Cardiac fibroblast (primary cell): ENCODE data around the gene STX16.

Experiments
- DNase-seq, 2 donors: peaks; one replicate each; pipeline versions ENCODE4 v3.0.0 to v3.0.0-alpha.2; 2010; ENCODE audit warnings: low read depth in 2 of 2
- H3K4me3 ChIP-seq, 2 donors: replicated peaks in 1 of 2; 1 replicate in 1 of 2; 2 replicates in 1 of 2; pipeline ENCODE4 v1.5.1; 2011; ENCODE audit warnings: low read depth in 2 of 2, low read length in 2 of 2, mild to moderate bottlenecking in 2 of 2, moderate library complexity in 1 of 2
- TF ChIP-seq, protein P1 (sequence below): IDR thresholded peaks from one replicate; pipeline ENCODE4 v1.5.1; 2011; ENCODE audit warnings: low read depth, mild to moderate bottlenecking, low read length, inconsistent platforms

Gene STX16

GRCh38 chr20:58707770-58708169 lies 56.7 kb downstream of the STX16 start:
- no peak for DNase-seq
- TF ChIP-seq, protein P1, sequence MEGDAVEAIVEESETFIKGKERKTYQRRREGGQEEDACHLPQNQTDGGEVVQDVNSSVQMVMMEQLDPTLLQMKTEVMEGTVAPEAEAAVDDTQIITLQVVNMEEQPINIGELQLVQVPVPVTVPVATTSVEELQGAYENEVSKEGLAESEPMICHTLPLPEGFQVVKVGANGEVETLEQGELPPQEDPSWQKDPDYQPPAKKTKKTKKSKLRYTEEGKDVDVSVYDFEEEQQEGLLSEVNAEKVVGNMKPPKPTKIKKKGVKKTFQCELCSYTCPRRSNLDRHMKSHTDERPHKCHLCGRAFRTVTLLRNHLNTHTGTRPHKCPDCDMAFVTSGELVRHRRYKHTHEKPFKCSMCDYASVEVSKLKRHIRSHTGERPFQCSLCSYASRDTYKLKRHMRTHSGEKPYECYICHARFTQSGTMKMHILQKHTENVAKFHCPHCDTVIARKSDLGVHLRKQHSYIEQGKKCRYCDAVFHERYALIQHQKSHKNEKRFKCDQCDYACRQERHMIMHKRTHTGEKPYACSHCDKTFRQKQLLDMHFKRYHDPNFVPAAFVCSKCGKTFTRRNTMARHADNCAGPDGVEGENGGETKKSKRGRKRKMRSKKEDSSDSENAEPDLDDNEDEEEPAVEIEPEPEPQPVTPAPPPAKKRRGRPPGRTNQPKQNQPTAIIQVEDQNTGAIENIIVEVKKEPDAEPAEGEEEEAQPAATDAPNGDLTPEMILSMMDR, result no peak
- no peak overlapping the region for H3K4me3 ChIP-seq

DNA sequence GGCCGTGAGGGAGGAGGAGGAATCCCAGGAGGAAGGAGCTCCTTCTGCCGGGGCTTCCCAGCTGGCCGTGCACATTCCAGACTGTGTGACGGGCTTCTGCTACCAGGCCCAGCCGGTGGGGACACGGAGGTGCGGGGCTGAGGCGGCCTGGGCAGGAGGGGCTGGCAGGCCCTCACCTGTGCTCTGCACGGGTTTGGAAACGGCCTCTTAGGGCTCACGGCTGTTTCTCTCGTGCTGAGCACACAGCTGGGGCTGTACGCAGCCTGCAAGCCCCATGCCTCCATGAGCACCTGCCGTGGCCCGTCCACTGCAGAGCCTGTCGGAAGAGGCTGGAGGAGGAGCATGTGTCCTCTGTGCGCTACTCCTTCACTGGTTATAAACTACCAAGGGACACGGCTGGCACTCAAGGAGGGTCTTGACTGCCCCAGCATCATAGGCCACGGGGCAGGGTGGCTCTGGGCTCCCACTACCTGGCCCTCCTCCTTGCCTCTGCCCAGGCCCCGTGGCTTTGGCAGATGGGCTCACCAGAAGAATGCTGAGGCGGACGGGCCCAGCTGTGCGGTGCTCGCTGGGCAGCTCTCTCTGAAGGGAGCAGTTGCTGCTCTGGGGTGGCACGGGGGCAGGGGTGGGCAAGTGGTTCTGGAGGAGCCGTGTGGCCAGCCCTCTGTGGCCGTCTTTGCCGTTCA lies 57.3 kb downstream of the STX16 start:
- TF ChIP-seq, protein P1, result no peak
- no peak for DNase-seq
- no peak overlapping the region for H3K4me3 ChIP-seq

DNA sequence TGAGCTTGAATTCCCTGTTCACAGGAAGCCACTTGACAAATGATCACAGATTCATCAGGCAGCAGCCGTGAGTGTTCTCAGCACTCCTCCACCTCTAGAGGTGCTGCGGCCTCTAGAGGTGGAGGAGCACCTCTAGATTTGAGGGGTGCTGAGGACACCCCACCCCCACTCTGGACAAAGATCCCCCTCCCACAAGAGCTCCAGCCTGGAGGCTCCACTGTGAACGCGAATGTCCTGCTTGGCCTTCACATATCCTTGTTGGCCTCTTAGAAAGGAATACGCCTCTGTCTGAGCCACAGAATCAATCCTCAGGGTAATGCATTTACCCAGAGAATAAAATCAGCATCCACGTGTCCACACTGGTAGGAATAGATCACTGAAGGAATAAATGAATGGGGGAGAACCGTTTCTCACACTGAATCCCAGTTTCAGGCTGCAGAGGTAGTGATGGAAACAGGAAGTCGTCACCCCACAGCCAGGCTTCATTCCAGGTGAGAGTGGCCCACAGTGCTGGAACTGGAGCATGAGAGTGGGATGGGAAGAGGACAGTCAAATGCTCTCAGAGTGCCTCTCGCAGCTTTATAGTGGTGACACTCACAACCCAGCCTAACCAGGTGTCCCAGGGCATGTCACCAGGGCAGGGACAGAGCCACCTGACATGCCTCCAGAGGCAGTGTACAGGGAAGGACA lies 58.1 kb downstream of the STX16 start:
- TF ChIP-seq, protein P1, result no peak
- no peak for DNase-seq
- no peak overlapping the region for H3K4me3 ChIP-seq

DNA sequence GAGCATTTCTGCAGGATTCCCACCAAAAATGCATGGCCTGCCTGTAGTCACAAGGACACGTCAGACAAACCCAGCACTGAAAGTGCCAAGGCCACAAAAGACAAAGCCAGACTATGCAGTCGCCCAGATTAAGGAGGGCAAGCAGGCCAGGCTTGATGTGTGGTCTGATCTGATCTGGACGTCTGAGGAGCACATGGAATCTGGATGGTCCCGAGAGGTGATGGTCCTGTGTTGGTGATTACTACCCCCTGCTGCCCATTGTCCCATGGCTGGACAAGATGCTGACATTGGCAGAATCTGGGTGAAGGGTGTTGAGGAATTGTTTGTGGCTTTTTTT lies 58.6 kb downstream of the STX16 start:
- TF ChIP-seq, protein P1, result no peak
- DNase-seq, result no peak
- H3K4me3 ChIP-seq, result no peak overlapping the region

- no peak overlapping the region for H3K4me3 ChIP-seq
- DNase-seq, result no peak
- TF ChIP-seq, protein P1, result no peak
Observed at GRCh38 chr20:58710481-58711265, 59.6 kb downstream of the STX16 start.

- no peak overlapping the region for H3K4me3 ChIP-seq
- TF ChIP-seq, protein P1, result no peak
- DNase-seq, result no peak
Observed at GRCh38 chr20:58711266-58712051, 60.4 kb downstream of the STX16 start.
